H1 (cell line): Measurements from ENCODE around the gene PDE8A.

Experiments
- BCL11A ChIP-seq, 2 experiments: IDR thresholded peaks; one replicate each; pipeline ENCODE4 v1.6.1; 2011; ENCODE audit warnings: low read depth in 2 of 2, low read length in 2 of 2, mild to moderate bottlenecking in 2 of 2
- CTCF ChIP-seq, 3 experiments: IDR thresholded peaks; 1 replicate in 2 of 3; 2 replicates in 1 of 3; pipeline versions ENCODE4 v1.5.1 to v1.6.1; 2011; ENCODE audit warnings: low read length in 3 of 3, mild to moderate bottlenecking in 3 of 3, inconsistent platforms in 2 of 3, low read depth in 1 of 3, moderate library complexity in 1 of 3; ENCODE audit not compliant: insufficient read depth in 1 of 3; ENCODE audit errors: control extremely low read depth in 1 of 3
- EGR1 ChIP-seq: IDR thresholded peaks from 2 replicates; pipeline ENCODE4 v1.6.1; 2011; ENCODE audit warnings: low read depth, low read length, borderline replicate concordance
- EP300 ChIP-seq, 2 experiments: IDR thresholded peaks; 1 replicate in 1 of 2; 2 replicates in 1 of 2; pipeline ENCODE4 v1.6.1; 2011 to 2012; ENCODE audit warnings: low read depth in 2 of 2, low read length in 2 of 2, mild to moderate bottlenecking in 2 of 2, borderline replicate concordance in 1 of 2, inconsistent platforms in 1 of 2, moderate library complexity in 1 of 2
- EZH2 ChIP-seq: fragments of 200-600 bp; sonication (generic); IDR thresholded peaks from 2 replicates; pipeline ENCODE4 v1.7.1; 2012; ENCODE audit warnings: low read depth, mild to moderate bottlenecking, moderate library complexity, low read length, inconsistent platforms; ENCODE audit not compliant: severe bottlenecking
- FOSL1 ChIP-seq: IDR thresholded peaks from 2 replicates; pipeline ENCODE4 v1.6.1; 2011; ENCODE audit warnings: mild to moderate bottlenecking, low read depth, low read length, moderate library complexity; ENCODE audit not compliant: insufficient read depth
- MAFK ChIP-seq: IDR thresholded peaks from 2 replicates; pipeline ENCODE4 v1.6.1; 2012; ENCODE audit warnings: low read depth, mild to moderate bottlenecking, improper control_type of control experiment, low read length
- TAF1 ChIP-seq: IDR thresholded peaks from 2 replicates; pipeline ENCODE4 v1.6.1; 2011; ENCODE audit warnings: mild to moderate bottlenecking, low read depth, low read length
- TEAD4 ChIP-seq: IDR thresholded peaks from 2 replicates; pipeline ENCODE4 v1.6.1; 2012; ENCODE audit warnings: low read depth, low read length, inconsistent platforms, mixed read lengths

DNA sequence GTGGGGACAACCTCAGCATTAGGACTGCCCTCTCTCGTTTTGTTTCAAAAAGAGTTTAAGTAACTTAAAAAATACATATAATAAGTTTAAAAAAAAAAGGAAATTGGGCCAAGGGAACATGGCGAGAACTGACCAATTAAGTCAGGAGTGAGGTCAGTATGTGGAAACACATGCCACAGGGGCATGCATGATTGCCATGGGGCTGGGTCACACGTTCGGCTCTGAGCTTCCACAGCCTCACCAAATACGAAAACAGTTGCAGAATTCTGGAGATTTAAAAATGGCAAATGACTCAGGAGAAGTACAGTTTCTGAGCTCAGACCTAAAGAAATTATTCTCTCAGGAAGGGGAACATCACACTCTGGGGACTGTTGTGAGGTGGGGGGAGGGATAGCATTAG, 24.1 kb downstream of the PDE8A start:
- TF ChIP-seq FOSL1 (no peak), EP300 (IDR thresholded peaks at IDR 0.05; ENCODE audit: borderline replicate concordance in 1 of 2, low read depth in 2 of 2, low read length in 2 of 2) (no peak), CTCF (IDR thresholded peaks at IDR 0.05; ENCODE audit: control extremely low read depth in 1 of 3, insufficient read depth in 1 of 3, low read depth in 1 of 3, low read length in 3 of 3) (no peak), EZH2 (no peak), EGR1 (no peak), MAFK (no peak), TAF1 (no peak), BCL11A (IDR thresholded peaks at IDR 0.05; ENCODE audit: low read depth in 2 of 2, low read length in 2 of 2) (no peak), TEAD4 (no peak)
